Renal cortical epithelial cell (primary cell): Measurements from ENCODE around the gene CUX1. TPM values are rescaled to one million over a fixed set of nuclear protein-coding genes. Genes with fewer than 3 reads are reported as not detected.

Experiments
- DNase-seq: peaks from one replicate; pipeline ENCODE4 v3.0.0-alpha.2; 2011; ENCODE audit warnings: low read depth
- total RNA-seq: library from RNA; depleted of rRNA; stranded (reverse); fragments of >200 nt; gene quantifications from 2 replicates; pipeline ENCODE4 v1.2.3, GENCODE V29; 2014

CUX1 gene, protein sequence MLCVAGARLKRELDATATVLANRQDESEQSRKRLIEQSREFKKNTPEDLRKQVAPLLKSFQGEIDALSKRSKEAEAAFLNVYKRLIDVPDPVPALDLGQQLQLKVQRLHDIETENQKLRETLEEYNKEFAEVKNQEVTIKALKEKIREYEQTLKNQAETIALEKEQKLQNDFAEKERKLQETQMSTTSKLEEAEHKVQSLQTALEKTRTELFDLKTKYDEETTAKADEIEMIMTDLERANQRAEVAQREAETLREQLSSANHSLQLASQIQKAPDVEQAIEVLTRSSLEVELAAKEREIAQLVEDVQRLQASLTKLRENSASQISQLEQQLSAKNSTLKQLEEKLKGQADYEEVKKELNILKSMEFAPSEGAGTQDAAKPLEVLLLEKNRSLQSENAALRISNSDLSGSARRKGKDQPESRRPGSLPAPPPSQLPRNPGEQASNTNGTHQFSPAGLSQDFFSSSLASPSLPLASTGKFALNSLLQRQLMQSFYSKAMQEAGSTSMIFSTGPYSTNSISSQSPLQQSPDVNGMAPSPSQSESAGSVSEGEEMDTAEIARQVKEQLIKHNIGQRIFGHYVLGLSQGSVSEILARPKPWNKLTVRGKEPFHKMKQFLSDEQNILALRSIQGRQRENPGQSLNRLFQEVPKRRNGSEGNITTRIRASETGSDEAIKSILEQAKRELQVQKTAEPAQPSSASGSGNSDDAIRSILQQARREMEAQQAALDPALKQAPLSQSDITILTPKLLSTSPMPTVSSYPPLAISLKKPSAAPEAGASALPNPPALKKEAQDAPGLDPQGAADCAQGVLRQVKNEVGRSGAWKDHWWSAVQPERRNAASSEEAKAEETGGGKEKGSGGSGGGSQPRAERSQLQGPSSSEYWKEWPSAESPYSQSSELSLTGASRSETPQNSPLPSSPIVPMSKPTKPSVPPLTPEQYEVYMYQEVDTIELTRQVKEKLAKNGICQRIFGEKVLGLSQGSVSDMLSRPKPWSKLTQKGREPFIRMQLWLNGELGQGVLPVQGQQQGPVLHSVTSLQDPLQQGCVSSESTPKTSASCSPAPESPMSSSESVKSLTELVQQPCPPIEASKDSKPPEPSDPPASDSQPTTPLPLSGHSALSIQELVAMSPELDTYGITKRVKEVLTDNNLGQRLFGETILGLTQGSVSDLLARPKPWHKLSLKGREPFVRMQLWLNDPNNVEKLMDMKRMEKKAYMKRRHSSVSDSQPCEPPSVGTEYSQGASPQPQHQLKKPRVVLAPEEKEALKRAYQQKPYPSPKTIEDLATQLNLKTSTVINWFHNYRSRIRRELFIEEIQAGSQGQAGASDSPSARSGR (N-terminal part only)
- total RNA-seq, result 38.2 and 139 TPM in 2 replicates

- no peak for DNase-seq
Measured at GRCh38 chr7:101817471-101818286, at the start of gene CUX1. Gene CUX1, plus strand, starts transcription at chr7:101817626. Its CDS starts 14 bp downstream, at chr7:101817640.

DNA sequence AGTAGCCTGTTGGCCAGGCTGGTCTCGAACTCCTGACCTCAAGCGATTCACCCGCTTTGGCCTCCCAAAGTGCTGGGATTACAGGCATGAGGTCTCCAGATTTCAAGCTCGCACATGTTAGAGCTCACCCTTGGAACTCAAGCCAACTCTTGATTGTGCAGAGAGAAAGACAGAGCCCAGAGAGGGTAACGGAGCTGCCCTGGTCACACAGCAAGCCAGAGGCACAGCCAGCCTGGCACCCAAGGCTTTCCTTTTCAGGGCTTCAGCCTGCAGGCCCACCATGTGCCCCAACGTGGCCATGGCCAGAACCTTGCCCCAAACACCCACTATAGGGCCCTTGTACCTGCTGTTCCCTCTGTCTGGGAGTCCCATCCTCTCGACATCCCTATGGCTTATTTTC is 49.1 kb upstream of the CUX1 start:
- no peak for DNase-seq

DNA sequence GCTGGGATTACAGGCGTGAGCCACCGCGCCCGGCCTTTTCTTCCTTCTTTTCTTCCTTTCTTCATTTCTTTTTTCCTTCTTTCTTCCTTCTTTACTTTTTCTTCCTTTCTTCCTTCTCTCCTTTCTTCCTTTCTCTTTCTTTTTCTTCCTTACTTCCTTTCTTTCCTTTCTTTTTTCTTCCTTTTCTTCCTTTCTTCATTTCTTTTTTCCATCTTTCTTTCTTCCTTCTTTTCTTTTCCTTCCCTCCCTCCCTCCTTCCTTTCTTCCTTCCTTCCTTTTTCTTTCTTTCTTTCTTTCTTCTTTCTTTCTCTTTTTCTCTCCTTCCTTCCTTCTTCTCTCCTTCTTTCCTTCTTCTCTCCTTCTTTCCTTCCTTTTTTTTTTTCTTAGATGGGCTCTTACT is 47.0 kb upstream of the CUX1 start:
- no peak for DNase-seq

- no peak for DNase-seq
Measured at GRCh38 chr7:101772508-101773211, 44.8 kb upstream of the CUX1 start.

GRCh38 chr7:101775181-101775580 is 42.2 kb upstream of the CUX1 start:
- DNase-seq, result no peak

DNA sequence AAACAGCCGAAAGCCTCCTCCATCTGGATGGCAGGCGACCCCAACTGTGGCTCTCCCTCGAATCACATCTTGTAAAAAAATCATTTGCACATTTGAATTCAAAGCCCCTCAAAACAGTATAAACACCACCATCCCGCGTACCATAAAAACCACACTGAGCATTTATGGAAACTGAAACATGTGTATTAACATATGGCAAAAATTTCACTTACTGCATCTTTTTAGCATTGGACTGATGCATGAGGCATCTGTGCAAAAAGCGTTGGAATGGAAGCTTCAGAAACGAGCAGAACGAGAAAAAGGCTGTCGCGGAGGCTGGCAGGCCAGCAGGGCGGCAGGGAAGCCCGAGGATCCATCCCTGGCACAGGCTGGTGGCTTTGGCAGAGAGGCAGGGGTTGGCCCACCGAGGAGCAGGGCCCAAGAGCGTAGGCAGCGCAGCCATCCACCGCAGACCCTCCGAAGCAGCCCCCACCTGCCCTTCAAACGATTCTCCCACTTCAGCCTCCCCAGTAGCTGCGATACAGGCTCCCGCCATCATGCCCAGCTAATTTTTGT is 39.3 kb upstream of the CUX1 start:
- DNase-seq, result no peak

GRCh38 chr7:101779267-101779666 is 38.2 kb upstream of the CUX1 start:
- no peak for DNase-seq

- DNase-seq, result no peak
Measured at GRCh38 chr7:101780281-101780680, 37.1 kb upstream of the CUX1 start.

- DNase-seq, result no peak
Measured at GRCh38 chr7:101781439-101781838, 36.0 kb upstream of the CUX1 start.

GRCh38 chr7:101782476-101782875 is 35.0 kb upstream of the CUX1 start:
- no peak for DNase-seq

- DNase-seq, result no peak
Measured at GRCh38 chr7:101782896-101783295, 34.5 kb upstream of the CUX1 start.

DNA sequence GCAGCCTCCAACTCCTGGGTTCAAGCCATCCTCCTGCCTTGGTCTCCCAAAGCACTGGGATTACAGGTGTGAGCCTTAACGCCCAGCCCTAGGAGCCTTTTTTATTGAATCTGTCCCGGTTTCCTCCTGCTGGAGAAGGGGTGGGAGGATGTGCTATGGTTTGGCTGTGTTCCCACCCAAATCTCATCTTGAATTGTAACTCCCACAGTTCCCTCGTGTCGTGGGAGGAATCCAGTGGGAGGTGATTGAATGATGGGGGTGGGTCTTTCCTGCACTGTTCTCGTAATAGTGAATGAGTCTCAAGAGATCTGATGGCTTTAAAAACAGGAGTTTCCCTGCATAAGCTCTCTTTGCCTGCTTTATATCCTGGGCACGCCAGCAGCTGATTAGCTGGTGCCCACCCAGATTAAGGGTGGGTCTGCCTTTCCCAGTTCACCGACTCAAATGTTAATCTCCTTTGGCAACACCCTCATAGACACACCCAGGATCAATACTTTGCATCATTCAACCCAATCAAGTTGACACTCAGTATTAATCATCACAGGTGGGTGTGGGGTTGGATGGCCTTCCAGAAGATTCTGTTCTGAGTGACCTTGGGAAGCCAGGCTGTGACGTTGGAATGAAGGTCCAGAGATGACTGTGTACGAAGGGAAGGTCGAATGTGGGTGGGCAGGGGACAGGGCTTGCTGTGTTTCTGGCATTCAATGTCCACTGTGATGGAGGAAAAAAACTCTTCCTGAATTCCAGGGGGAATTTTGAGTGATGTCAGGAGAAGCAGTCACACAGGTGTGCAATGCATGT is 33.8 kb upstream of the CUX1 start:
- no peak for DNase-seq

- no peak for DNase-seq
Measured at GRCh38 chr7:101784292-101785127, 32.9 kb upstream of the CUX1 start.

- no peak for DNase-seq
Measured at GRCh38 chr7:101787864-101788263, 29.6 kb upstream of the CUX1 start.

- DNase-seq, result no peak
Measured at GRCh38 chr7:101788517-101788916, 28.9 kb upstream of the CUX1 start.

- no peak for DNase-seq
Measured at GRCh38 chr7:101790566-101791293, 26.7 kb upstream of the CUX1 start.

- peak; percentile 85 for DNase-seq
Measured at GRCh38 chr7:101792051-101792681, 25.3 kb upstream of the CUX1 start.
